ENCODE measurements around the gene UBE2L3.

Gene UBE2L3

DNA sequence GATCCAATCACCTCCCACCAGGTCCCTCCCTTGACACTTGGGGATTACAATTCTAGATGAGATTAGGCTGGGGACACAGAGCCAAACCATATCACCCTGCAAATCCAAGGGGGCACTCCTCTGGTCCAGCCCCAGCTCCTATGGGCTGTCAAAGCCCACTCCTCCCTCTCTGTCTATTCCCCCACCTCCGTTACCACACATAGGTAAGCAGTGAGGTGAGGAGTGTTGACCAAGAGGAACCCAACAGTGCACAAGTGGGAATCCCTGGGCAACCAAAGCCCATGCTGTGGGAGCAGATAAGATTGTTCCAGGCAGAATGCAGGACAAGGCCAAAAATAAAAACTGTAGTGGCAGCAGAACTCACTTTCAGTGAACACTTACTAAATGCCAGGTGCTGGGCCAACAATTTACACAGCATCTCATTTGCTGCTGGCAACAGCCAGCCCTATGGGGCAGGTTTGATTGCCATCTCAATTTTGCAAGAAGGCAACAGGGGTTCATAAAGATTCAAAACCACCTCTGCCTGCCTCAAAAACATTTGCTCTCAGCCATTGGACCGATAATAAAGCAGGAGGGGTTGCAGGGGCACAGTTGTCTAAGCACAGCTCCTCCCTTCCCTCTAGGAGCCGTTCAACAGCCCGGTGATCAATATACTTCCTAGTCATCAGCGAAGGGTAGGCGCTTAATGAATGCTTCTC is 83.5 kb downstream of the UBE2L3 start:
- no peak for DNase-seq

DNA sequence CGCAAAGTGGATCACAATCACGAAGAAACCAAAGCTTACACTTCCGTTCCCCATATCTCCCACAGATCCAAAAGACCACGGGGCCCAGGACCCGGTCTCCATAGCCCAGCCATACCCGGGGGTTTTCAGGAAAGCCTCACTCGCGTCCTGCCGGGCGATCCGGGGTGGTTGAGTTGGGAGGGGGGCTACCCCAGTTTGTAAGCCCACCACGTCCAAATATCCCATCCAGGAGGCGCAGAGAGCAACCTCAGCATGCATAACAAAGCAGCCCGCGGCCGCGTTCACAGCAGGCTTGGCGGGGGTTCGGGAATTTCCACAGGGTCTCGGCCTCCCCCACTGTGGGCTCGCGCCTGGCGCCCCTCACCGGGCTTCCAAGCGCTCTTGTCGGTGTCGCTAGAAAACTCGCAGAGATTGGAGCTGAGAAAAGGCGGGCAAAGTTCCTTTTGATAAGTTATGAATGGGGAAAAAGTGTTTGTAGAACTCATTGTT is 84.1 kb downstream of the UBE2L3 start:
- DNase-seq: peak; percentile 18 to 66

DNA sequence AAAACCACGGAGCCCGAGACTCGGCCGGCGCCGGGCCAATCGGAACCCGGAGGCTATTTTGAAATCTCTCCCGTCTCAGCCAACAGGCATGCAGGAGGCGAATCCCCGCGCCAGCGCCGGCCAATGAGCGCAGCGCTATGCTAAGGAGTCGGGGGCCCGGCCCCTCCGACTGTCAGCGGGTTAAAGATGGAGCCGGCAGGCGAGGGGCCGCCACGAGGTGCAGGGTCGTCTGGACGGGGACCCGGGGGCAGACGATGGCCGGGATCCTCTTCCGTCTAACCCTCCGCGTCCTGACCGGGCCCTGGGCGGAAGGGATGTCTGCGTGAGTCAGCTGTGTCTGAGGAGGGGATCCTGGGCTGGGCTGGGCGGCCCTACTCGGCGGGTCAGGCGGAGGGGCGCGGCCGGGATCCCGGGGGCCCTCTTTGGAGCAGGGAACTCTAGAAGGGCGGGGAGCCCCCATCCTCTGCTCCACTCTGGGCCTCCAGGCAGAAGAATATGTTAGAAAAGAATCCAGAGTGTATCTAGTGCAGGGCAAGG is 84.6 kb downstream of the UBE2L3 start:
- DNase-seq: peak; percentile 82 to 88

- no peak for DNase-seq
Measured at GRCh38 chr22:21652547-21653545, 85.3 kb downstream of the UBE2L3 start.

- DNase-seq: no peak
Measured at GRCh38 chr22:21657020-21657359, 89.5 kb downstream of the UBE2L3 start.

GRCh38 chr22:21657360-21658032 is 90.0 kb downstream of the UBE2L3 start:
- peak; percentile 71 to 82 for DNase-seq

DNA sequence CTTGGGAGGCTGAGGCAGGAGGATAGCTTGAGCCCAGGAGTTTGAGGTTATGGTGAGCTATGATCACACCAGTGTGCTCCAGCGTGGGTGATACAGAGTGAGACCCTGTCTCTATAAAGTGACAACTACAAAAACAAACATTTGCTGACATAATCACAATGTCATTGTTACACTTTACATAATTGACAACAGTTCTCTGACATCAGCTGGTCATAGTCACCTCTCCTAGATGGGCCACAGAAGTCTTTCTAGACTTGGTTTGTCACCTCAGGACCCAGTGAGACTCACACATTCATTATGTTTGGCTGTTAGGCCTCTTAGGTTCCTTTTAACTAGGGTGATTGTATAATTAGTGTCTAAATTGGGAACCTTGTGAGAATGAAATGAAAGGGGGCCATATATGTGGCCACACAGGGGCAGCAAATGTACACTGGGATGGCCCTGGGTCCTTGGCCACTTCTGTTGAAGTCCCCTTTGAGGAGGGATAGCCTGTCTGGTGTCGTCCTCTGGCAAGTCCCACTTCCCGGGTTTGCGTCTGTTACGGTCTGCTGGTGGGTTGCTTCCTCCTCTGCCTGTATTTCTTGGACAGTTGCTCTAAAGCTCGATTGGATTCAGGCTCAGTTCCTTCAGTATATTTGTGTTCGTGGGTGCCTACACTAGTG is 92.5 kb downstream of the UBE2L3 start:
- no peak for DNase-seq

DNA sequence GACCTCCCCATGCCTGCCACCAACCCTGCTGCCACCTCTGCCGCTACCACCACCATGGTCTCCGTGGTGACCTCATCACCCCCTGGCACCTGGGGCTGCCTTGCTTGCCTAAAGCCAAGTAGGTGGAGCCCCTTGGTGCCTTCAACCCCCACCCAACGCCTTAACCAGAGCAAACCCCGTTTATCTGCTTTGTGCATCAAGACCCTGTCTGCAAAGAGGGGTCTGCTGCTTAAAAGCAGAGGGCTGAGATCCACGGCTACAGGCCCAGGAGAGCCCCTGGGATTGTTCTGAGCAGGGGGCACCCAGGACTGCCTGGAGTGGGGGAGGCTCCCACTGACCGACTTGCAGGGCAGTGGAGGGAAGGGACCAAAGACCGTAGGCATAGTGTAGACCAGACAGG is 93.4 kb downstream of the UBE2L3 start:
- no peak for DNase-seq

GRCh38 chr22:21661991-21662390 is 94.5 kb downstream of the UBE2L3 start:
- DNase-seq: no peak

- DNase-seq: no peak
Measured at GRCh38 chr22:21663738-21664137, 96.2 kb downstream of the UBE2L3 start.

DNA sequence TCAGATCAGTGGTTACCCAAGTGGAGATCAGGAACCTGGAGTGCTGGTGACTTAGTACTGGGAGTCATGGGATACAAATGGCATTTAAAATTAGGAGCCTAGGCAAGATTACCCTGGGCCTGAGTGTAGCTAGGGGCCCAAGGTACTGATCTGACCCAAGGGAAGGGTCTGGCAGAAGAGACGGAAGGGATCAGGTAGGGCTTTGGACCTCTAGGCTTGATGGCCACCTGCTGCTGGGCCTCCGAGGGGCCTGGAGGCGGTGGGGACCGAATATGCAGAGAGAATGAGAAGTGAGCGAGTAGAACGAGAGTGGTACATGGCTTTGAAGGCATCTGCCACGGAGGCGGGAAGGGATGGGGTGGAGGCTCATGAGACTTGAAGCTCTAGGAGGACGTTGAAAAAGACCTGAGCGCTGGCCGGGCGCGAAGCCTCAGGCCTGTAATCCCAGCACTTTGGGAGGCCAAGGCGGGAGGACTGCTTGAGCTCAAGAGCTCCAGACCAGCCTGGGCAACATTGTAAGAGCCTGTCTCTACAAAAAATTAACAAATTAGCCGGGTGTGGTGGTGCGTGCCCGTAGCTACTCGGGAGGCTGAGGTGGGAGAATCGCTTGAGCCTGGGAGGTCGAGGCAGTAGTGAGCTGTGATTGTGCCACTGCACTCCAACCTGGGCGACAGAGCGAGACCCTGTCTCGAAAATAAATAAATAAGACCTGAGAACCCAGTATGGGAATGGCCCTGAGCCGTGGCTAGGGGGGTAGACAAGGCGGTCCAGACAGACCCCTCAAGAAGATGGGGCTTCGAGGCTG is 97.7 kb downstream of the UBE2L3 start:
- no peak for DNase-seq

DNA sequence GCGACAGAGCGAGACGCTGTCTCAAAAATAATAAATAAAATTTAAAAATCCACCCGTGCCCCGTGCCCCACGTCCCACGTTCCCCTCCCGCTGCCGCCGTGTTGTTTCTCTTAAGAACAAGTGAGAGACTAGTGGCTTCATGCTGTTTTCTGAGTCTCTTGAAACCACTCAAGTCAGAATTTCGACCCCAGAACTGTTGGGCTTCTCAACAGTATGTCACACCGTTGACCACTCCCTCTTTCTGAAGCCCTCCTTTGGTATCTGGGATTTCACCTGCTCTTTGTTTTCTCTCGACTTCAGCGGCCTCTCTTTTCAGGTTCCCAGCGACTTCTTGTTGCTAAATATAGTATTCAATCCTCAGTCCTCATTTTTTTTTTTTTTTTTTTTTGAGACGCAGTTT is 99.3 kb downstream of the UBE2L3 start:
- no peak for DNase-seq

GRCh38 chr22:21669026-21669425 is 101.5 kb downstream of the UBE2L3 start:
- DNase-seq: no peak

DNA sequence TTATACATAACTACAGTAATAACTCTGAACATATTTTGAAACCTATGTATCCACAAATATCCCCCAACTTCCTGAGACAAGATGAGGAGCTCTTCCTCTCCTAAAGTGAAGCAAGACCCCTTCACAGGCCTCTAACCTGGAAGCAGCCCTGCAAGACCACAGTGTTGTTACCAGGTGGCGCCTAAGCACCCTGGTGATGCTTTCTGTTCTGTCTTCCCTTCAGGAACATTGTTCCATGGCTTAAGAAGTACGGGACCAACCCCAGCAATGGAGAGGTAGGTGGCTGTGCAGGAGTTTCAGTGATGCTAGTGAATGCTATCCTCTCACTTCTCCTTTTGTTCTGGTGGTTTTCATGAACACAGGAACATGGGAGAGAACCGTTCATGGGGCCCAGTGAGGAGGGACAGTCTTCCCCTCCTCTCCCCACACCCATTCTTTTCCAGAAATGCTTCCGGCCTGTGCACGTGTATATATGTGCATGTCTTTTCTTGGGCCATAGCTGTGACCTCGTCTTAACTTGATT is 104.7 kb downstream of the UBE2L3 start:
- no peak for DNase-seq
